ENCODE results near the gene CDK4. TPM values are rescaled to one million over a fixed set of nuclear protein-coding genes. Genes with fewer than 3 reads are reported as not detected.

Gene CDK4
- total RNA-seq (2022; extraction: Qiagen RNA extraction; ENCODE audit: low read depth), result 253 to 299 TPM (median 268 TPM) in 5 replicates

GRCh38 chr12:57751788-57752667 lies at the start of gene CDK4:
CDK4 (minus strand) TSS chr12:57752310; CDS start chr12:57751717, 593 bp downstream.

GRCh38 chr12:57782608-57783465 lies 30.7 kb upstream of the CDK4 start, which contains the start of gene TSFM:
TSFM (plus strand) TSS chr12:57782787; CDS start chr12:57782802, 15 bp downstream.

GRCh38 chr12:57772429-57773322 lies 20.6 kb upstream of the CDK4 start, which contains the start of gene EEF1AKMT3:
EEF1AKMT3 (plus strand) TSS chr12:57772614; CDS start chr12:57772725, 111 bp downstream.

DNA sequence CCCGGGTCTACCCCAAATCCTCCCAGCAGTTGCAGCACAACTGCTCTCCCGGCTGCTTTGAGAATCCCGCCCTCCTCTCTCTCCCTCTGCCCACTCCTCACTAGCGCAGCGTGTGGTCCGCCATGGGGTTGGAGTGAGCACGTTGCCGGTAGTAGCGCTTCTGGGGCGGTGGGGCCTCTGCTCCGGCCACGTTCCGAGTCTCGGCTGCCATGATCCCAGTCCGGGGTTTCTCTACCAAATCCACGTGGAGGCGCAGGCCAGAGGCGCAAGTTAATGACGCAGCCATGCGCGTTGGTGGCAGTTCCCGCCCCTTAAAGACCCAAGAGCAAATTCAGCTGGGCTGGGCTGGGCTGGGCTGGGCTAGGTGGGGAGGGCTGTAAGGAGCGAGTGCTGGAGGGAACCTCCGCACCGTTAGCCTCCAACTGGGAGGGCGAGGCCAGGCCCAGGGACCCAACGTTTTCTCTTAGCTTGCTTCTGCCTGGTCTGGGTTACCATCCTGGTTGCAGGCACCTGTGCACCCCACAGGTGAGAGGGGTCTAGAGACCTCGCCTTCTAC lies 19.8 kb upstream of the CDK4 start, which contains the start of gene METTL1:
Gene METTL1 (minus strand): TSS at position 233 of the 556 bp plus-strand sequence. CDS start 22 bp downstream, at position 211.

DNA sequence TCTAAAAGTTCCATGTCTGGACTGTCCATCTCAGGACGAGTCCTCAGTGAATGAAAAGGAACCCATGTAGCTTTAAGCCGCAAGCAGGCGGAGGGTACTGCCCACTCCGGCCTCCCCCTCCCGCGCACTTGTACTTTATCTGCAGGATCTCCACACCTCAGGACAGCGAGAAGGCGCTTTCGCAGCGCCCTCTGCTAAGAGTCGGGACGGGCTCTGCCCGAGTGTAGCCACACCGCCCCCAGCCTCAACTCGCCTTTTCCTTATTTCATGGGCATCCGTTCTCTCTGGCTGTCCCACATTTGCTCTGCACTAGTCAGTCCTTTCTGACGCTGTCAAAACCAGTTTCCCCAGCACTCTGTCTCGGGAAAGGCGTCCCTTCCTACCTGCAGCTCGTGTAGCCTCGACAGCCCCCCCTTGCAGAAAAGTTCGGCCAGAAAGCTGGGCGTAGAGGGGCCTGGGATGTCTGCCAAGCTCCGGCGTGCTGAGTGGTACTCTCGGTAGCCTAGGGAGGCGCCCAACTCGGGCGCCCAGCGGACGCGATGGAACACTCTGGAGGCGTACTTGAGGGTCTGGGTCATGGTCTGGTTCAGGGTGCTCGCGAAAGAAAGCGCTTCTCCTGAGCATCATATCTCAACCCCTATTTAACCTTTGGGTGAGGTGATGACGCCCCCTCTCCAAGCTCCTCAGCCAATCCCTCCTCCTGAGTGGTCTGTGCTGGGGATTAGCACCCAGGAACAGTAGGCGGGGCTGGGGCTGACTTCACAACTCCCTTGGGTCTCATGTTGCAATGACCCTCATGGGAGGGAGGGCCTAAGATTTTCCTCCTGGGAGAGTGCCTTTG lies 14.6 kb upstream of the CDK4 start, which contains the start of gene CYP27B1:
Gene CYP27B1 (minus strand): TSS at position 615 of the 841 bp plus-strand sequence. CDS start 37 bp downstream, at position 578.

GRCh38 chr12:57754411-57755193 lies 2.5 kb upstream of the CDK4 start, which contains the start of gene MARCHF9:
MARCHF9 (plus strand) TSS chr12:57755103; CDS start chr12:57755529, 426 bp downstream.

DNA sequence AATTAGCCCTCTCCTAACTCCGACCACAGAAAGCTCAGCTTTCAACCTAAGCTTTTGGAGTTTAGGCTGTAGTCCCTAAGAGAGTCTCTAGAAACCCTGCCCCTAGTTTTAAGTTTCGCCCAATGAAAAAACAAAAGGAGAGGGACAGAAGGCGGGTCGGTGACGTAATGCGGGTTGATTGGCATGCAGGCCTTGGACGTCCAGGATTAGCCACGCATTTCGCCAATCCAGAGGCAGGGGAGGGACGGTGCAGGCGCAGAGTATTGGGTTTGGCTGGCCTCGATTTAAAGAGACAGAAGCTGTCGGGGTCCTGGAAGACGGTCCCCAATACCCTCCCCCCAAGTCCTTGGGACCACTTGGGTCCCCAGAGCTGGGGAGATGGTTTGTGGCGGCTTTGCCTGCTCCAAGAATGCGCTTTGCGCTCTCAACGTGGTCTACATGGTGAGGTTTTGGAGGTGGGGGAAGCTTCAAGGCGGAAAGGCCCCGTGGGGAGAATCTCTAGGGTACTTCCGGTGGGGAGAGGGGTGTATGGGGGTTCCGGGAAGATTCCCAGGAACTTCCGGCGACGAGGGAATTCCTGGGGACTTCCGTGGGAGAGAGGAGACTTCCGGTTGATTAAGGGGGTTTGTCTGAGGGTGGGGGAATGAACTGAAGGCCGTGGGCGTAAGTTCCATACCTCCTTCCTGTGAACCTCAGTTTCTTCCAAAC lies 7.2 kb downstream of the CDK4 start, which contains the start of gene TSPAN31:
Gene TSPAN31 (plus strand): TSS at position 263 of the 708 bp plus-strand sequence. CDS start 116 bp downstream, at position 379.

DNA sequence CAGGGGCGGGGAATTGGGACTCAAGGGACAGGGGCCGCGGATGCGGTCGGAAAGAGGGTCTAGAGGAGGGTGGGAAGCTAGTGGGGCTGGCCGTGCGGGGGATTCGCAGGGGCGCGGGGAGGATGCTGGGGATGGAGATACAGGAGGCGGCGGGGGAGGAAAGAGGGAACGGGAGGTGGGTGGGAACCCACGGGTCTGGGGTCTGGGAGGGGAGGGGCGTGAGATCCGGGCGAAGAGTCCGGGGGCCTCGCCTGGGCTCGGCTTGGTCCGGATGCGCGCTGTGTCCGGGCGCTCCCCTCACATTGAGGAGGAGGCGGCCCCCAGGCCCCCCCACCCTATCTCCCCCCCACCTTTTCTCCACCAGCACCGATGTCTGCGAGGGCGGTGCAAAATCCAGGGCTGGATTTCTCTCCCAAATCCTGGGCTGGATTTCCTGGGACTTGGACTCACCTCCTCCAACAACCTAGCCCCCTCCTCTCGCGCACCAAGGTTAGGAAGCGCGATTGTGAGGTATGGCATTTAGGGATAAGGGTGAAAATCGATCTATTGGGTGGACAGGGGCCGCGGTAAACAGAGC lies 13.4 kb downstream of the CDK4 start, which contains the start of gene AGAP2:
Gene AGAP2 (minus strand): TSS at position 82 of the 577 bp plus-strand sequence. CDS start 496 bp downstream, outside the sequence.

Other genes with a start within 250 kb of the CDK4 start
- gene DDIT3, start 231.8 kb downstream of the CDK4 start, total RNA-seq (2022; extraction: Qiagen RNA extraction; ENCODE audit: low read depth), result 30.4 to 41.9 TPM (median 34.7 TPM) in 5 replicates
- gene MBD6, start 229.5 kb downstream of the CDK4 start, total RNA-seq (2022; extraction: Qiagen RNA extraction; ENCODE audit: low read depth), result 16.7 to 30.9 TPM (median 25.6 TPM) in 5 replicates
- gene DCTN2, start 205.1 kb downstream of the CDK4 start, total RNA-seq (2022; extraction: Qiagen RNA extraction; ENCODE audit: low read depth), result 114 to 168 TPM (median 120 TPM) in 5 replicates
- gene KIF5A, start 202.3 kb downstream of the CDK4 start, total RNA-seq (2022; extraction: Qiagen RNA extraction; ENCODE audit: low read depth), result 0.14 to 0.27 TPM (median 0.24 TPM) in 5 replicates
- 40.8 to 44.9 TPM (median 42.5 TPM) in 5 replicates for gene PIP4K2C, start 161.1 kb downstream of the CDK4 start, total RNA-seq (2022; extraction: Qiagen RNA extraction; ENCODE audit: low read depth)
- gene DTX3, start 147.5 kb downstream of the CDK4 start, total RNA-seq (2022; extraction: Qiagen RNA extraction; ENCODE audit: low read depth), result 16.2 to 18.8 TPM (median 17.8 TPM) in 5 replicates
- gene ARHGEF25, start 140.9 kb downstream of the CDK4 start, total RNA-seq (2022; extraction: Qiagen RNA extraction; ENCODE audit: low read depth), result 6.1 to 7.7 TPM (median 6.6 TPM) in 5 replicates
- 29.9 to 52.0 TPM (median 44.1 TPM) in 5 replicates for gene B4GALNT1, start 119.1 kb downstream of the CDK4 start, total RNA-seq (2022; extraction: Qiagen RNA extraction; ENCODE audit: low read depth)
- gene OS9, start 58.2 kb downstream of the CDK4 start, total RNA-seq (2022; extraction: Qiagen RNA extraction; ENCODE audit: low read depth), result 112 to 122 TPM (median 116 TPM) in 5 replicates
- 0.10 to 0.16 TPM (median 0.13 TPM) in 5 replicates for gene AGAP2, start 13.6 kb downstream of the CDK4 start, total RNA-seq (2022; extraction: Qiagen RNA extraction; ENCODE audit: low read depth)
- 13.2 to 21.9 TPM (median 16.0 TPM) in 5 replicates for gene TSPAN31, start 7.3 kb downstream of the CDK4 start, total RNA-seq (2022; extraction: Qiagen RNA extraction; ENCODE audit: low read depth)
- gene MARCHF9, start 2.8 kb upstream of the CDK4 start, total RNA-seq (2022; extraction: Qiagen RNA extraction; ENCODE audit: low read depth), result 6.1 to 8.0 TPM (median 7.2 TPM) in 5 replicates
- gene CYP27B1, start 14.8 kb upstream of the CDK4 start, total RNA-seq (2022; extraction: Qiagen RNA extraction; ENCODE audit: low read depth), result 0.89 to 2.8 TPM (median 2.3 TPM) in 5 replicates
- 52.1 to 68.7 TPM (median 54.0 TPM) in 5 replicates for gene METTL1, start 19.8 kb upstream of the CDK4 start, total RNA-seq (2022; extraction: Qiagen RNA extraction; ENCODE audit: low read depth)
- 5.3 to 6.5 TPM (median 6.2 TPM) in 5 replicates for gene EEF1AKMT3, start 20.3 kb upstream of the CDK4 start, total RNA-seq (2022; extraction: Qiagen RNA extraction; ENCODE audit: low read depth)
- gene TSFM, start 30.5 kb upstream of the CDK4 start, total RNA-seq (2022; extraction: Qiagen RNA extraction; ENCODE audit: low read depth), result 69.3 to 81.3 TPM (median 71.5 TPM) in 5 replicates
- 0.35 to 0.77 TPM (median 0.57 TPM) in 5 replicates for gene AVIL, start 66.4 kb upstream of the CDK4 start, total RNA-seq (2022; extraction: Qiagen RNA extraction; ENCODE audit: low read depth)
- 43.2 to 57.6 TPM (median 53.1 TPM) in 5 replicates for gene CTDSP2, start 94.4 kb upstream of the CDK4 start, total RNA-seq (2022; extraction: Qiagen RNA extraction; ENCODE audit: low read depth)
- 5.4 to 7.2 TPM (median 6.6 TPM) in 5 replicates for gene ATP23, start 189.3 kb upstream of the CDK4 start, total RNA-seq (2022; extraction: Qiagen RNA extraction; ENCODE audit: low read depth)

Data from A549 treated with RU486 at 1 μM for 4 hours (cell line).